ENCODE results near the gene SMC1B.

- no peak for TF ChIP-seq CTCF (IDR thresholded peaks at IDR 0.05)
- TF ChIP-seq POLR2A (IDR thresholded peaks at IDR 0.05), result no peak
Observed at GRCh38 chr22:45335854-45336522, 77.4 kb downstream of the SMC1B start.

All from gastroesophageal sphincter (tissue), 3 donors.